IMR-90 (cell line): ENCODE data around the gene GOLGA8F. TPM values are rescaled to one million over a fixed set of nuclear protein-coding genes. Genes with fewer than 3 reads are reported as not detected.
"Not testable (repeated sequence)": the region's sequence is repeated elsewhere in the genome, so short reads cannot be mapped to it uniquely, and the experiment has no call there.

Experiments
- ATAC-seq: fragments of 200-7000 bp; cut with Tn5 transposase; 2 replicates; pipeline ENCODE4 v1.9.1; 2020; ENCODE audit warnings: low read depth, mild to moderate bottlenecking, moderate library complexity
- BruUV-seq: library from RNA; stranded (reverse); fragments of 400-500 nt; replicated peaks from 2 replicates; lab custom pipeline; 2021; lab: Mats Ljungman, UMichigan
- CTCF ChIA-PET: fragments of 300-600 bp; formaldehyde crosslinking; extraction: SDS; loops from one replicate; lab custom pipeline; 2021; ENCODE audit warnings: antibody characterized with exemption; lab: Yijun Ruan, JAX
- POLR2A ChIA-PET: fragments of 300-600 bp; sonication (Branson Sonifier 250); formaldehyde crosslinking; loops from one replicate; lab custom pipeline; 2022; ENCODE audit warnings: antibody characterized with exemption; ENCODE audit not compliant: unreplicated experiment; lab: Charles Lee
- DNase-seq: peaks from one replicate; pipeline ENCODE4 v3.0.0; 2013
- H2AFZ ChIP-seq: replicated peaks from 2 replicates; pipeline ENCODE3; 2013; ENCODE audit warnings: low read length, mild to moderate bottlenecking; ENCODE audit not compliant: poor library complexity
- H2AK5ac ChIP-seq: 2 replicates; pipeline ENCODE4 v1.6.1; 2013; ENCODE audit warnings: low read depth, low read length, inconsistent platforms
- H2AK9ac ChIP-seq: replicated peaks from 2 replicates; pipeline ENCODE3; 2013; ENCODE audit warnings: mild to moderate bottlenecking, low read depth, low read length, moderate library complexity; ENCODE audit not compliant: poor library complexity
- H2BK120ac ChIP-seq: 2 replicates; pipeline ENCODE4 v1.6.1; 2013; ENCODE audit warnings: low read depth, low read length, inconsistent platforms
- H2BK15ac ChIP-seq: 3 replicates; pipeline ENCODE4 v1.6.1; 2013; ENCODE audit warnings: low read depth, low read length, inconsistent platforms
- H2BK20ac ChIP-seq: 2 replicates; pipeline ENCODE4 v1.6.1; 2013; ENCODE audit warnings: low read depth, mild to moderate bottlenecking, inconsistent platforms, low read length, moderate library complexity
- H2BK5ac ChIP-seq: 2 replicates; pipeline ENCODE4 v1.6.1; 2013; ENCODE audit warnings: mild to moderate bottlenecking, low read depth, low read length, inconsistent platforms; ENCODE audit not compliant: poor library complexity, severe bottlenecking
- H3K14ac ChIP-seq: replicated peaks from 2 replicates; pipeline ENCODE4 v1.6.1; 2013; ENCODE audit warnings: low read depth, low read length, inconsistent platforms
- H3K18ac ChIP-seq: 2 replicates; pipeline ENCODE4 v1.6.1; 2013; ENCODE audit warnings: low read depth, low read length, control low read depth
- H3K23ac ChIP-seq: 2 replicates; pipeline ENCODE4 v1.6.1; 2013; ENCODE audit warnings: low read depth, low read length, inconsistent platforms
- H3K27ac ChIP-seq: 2 replicates; pipeline ENCODE4 v1.5.1; 2013; ENCODE audit warnings: mild to moderate bottlenecking, control low read depth, low read length; ENCODE audit not compliant: insufficient read depth
- H3K27me3 ChIP-seq: 2 replicates; pipeline ENCODE4 v1.6.1; 2013; ENCODE audit warnings: low read length; ENCODE audit not compliant: control insufficient read depth, insufficient read depth
- H3K36me3 ChIP-seq: 2 replicates; pipeline ENCODE4 v1.6.1; 2013; ENCODE audit warnings: low read length, mixed read lengths; ENCODE audit not compliant: control insufficient read depth, insufficient read depth
- H3K4ac ChIP-seq: 2 replicates; pipeline ENCODE4 v1.6.1; 2013; ENCODE audit warnings: low read depth, low read length, inconsistent platforms
- H3K4me1 ChIP-seq: 2 replicates; pipeline ENCODE4 v1.6.1; 2013; ENCODE audit warnings: low read length, mixed read lengths; ENCODE audit not compliant: control insufficient read depth, insufficient read depth
- H3K4me2 ChIP-seq: 2 replicates; pipeline ENCODE4 v1.6.1; 2013; ENCODE audit warnings: low read depth, mild to moderate bottlenecking, control low read depth, low read length, moderate library complexity
- H3K4me3 ChIP-seq: 2 replicates; pipeline ENCODE4 v1.5.1; 2013; ENCODE audit warnings: low read depth, mild to moderate bottlenecking, control low read depth, low read length, moderate library complexity; ENCODE audit not compliant: insufficient read depth
- H3K56ac ChIP-seq: 2 replicates; pipeline ENCODE4 v1.6.1; 2013; ENCODE audit warnings: low read length, inconsistent platforms; ENCODE audit not compliant: insufficient read depth; ENCODE audit errors: extremely low read depth
- H3K79me1 ChIP-seq, 2 experiments: 2 replicates each; pipeline ENCODE4 v1.6.1; 2013; ENCODE audit warnings: low read length in 2 of 2, inconsistent platforms in 1 of 2, low read depth in 1 of 2
- H3K9ac ChIP-seq: 2 replicates; pipeline ENCODE4 v1.6.1; 2013; ENCODE audit warnings: low read depth, low read length, control low read depth
- H3K9me1 ChIP-seq: 2 replicates; pipeline ENCODE4 v1.6.1; 2013; ENCODE audit warnings: low read length, inconsistent platforms; ENCODE audit not compliant: insufficient read depth
- H3K9me3 ChIP-seq: 2 replicates; pipeline ENCODE4 v1.6.1; 2013; ENCODE audit warnings: low read length; ENCODE audit not compliant: control insufficient read depth, insufficient read depth
- H4K20me1 ChIP-seq: 2 replicates; pipeline ENCODE4 v1.6.1; 2013; ENCODE audit warnings: low read length, inconsistent platforms; ENCODE audit not compliant: insufficient read depth
- H4K5ac ChIP-seq: 2 replicates; pipeline ENCODE4 v1.6.1; 2013; ENCODE audit warnings: mild to moderate bottlenecking, low read depth, low read length, control low read depth
- H4K8ac ChIP-seq, 2 experiments: 2 replicates each; pipeline ENCODE4 v1.6.1; 2013; ENCODE audit warnings: low read depth in 2 of 2, low read length in 2 of 2, control low read depth in 1 of 2, inconsistent platforms in 1 of 2
- H4K91ac ChIP-seq: 2 replicates; pipeline ENCODE4 v1.6.1; 2013; ENCODE audit warnings: low read depth, low read length, inconsistent platforms; ENCODE audit not compliant: insufficient read depth
- WGBS, 2 experiments: methylation state at CpG; one replicate each; pipeline versions ENCODE4 v1.1.5 to v1.1.7; 2013; ENCODE audit warnings: missing lambda C conversion rate in 2 of 2; ENCODE audit not compliant: insufficient read length in 1 of 2; ENCODE audit errors: extremely low coverage in 2 of 2; 5-methylcytosine and 5-hydroxymethylcytosine counted together
- dilution Hi-C: fragments of 300-500 bp; cut with HindIII; formaldehyde crosslinking; loops from one replicate; pipeline ENCODE4 v1.14.3; 2018; ENCODE audit warnings: low sequenced_read_pairs; ENCODE audit not compliant: unreplicated experiment
- in situ Hi-C: fragments of 300-500 bp; cut with MboI; formaldehyde crosslinking; loops from 3 replicates; pipeline ENCODE4 v1.14.3; 2019; ENCODE audit warnings: low sequenced_read_pairs, inconsistent platforms, mixed read lengths
- intact Hi-C: fragments of 100-400 bp; cut with micrococcal nuclease; formaldehyde crosslinking; loops from 2 replicates; pipeline ENCODE4 v1.10.0; 2022
- polyA plus RNA-seq, 3 experiments: library from polyadenylated mRNA; depleted of rRNA; stranded (reverse); fragments of >200 nt; gene quantifications; 2 replicates each; pipeline ENCODE4 v1.2.3, GENCODE V29; 2012; ENCODE audit warnings: low replicate concordance in 1 of 3
- total RNA-seq: library from RNA; depleted of rRNA; stranded (reverse); fragments of >200 nt; gene quantifications from 2 replicates; pipeline ENCODE4 v1.2.3, GENCODE V29; 2012

GOLGA8F gene
- total and polyA plus RNA-seq, 2 of the 4 experiments (the other 2 are of a cell fraction), result not detected

- H2AFZ ChIP-seq, BruUV-seq, H3K9me1 ChIP-seq, H3K27ac ChIP-seq, H3K9ac ChIP-seq, H3K36me3 ChIP-seq, H4K5ac ChIP-seq, ATAC-seq, H4K8ac ChIP-seq, POLR2A ChIA-PET, H2AK9ac ChIP-seq, H2AK5ac ChIP-seq, H3K14ac ChIP-seq, H3K4me3 ChIP-seq, dilution Hi-C loops, H3K9me3 ChIP-seq, H3K56ac ChIP-seq, DNase-seq, H2BK5ac ChIP-seq, H3K79me1 ChIP-seq, H3K4ac ChIP-seq, H2BK15ac ChIP-seq, in situ Hi-C loops, H2BK120ac ChIP-seq, H3K4me2 ChIP-seq, CTCF ChIA-PET, intact Hi-C loops, H4K20me1 ChIP-seq, H3K23ac ChIP-seq, H4K91ac ChIP-seq, H2BK20ac ChIP-seq, H3K4me1 ChIP-seq, H3K18ac ChIP-seq, H3K27me3 ChIP-seq: not testable (repeated sequence)
- no CpG with 5 or more reads among the region's 11 CpGs for WGBS, 2 experiments
Measured at GRCh38 chr15:28396022-28396421, 17.6 kb downstream of the GOLGA8F start.

DNA sequence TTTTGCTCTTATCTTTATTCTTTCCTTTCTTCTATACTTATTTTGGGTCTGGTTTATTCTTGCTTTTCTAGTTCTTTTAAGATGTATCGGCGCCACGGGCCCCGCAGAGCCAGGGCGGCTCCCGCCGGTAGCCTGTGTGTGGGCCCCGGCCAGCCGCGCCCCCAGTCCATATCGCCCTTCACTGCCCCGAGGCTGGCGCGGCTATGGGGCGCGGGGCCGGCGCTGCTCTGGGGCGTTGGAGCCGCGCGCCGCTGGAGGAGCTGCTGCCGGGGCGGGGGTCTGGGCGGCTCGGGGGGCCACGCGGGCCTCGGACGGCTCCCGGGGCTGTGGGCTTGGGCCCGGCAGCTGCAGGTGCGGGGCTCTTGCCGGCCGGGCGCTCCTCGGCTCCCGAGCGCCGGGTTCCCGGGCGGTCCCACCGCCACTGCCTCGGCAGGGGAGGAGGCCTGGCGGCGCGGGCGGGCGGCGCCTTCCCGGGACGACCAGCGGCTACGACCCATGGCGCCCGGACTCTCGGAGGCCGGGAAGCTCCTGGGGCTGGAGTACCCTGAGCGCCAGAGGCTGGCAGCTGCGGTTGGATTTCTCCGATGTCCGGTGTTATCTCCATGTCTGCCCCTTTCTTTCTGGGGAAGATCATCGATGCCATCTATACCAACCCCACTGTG, 24.4 kb downstream of the GOLGA8F start:
- BruUV-seq, H2AFZ ChIP-seq, H4K91ac ChIP-seq, H4K20me1 ChIP-seq, dilution Hi-C loops, H2AK5ac ChIP-seq, H3K9me1 ChIP-seq, H3K9me3 ChIP-seq, H4K5ac ChIP-seq, H3K27ac ChIP-seq, CTCF ChIA-PET, H2AK9ac ChIP-seq, H3K4me3 ChIP-seq, H3K79me1 ChIP-seq, H2BK120ac ChIP-seq, DNase-seq, H2BK15ac ChIP-seq, H2BK20ac ChIP-seq, H3K4ac ChIP-seq, H3K4me2 ChIP-seq, H3K23ac ChIP-seq, H3K27me3 ChIP-seq, H3K18ac ChIP-seq, in situ Hi-C loops, H4K8ac ChIP-seq, H3K36me3 ChIP-seq, H2BK5ac ChIP-seq, H3K14ac ChIP-seq, H3K56ac ChIP-seq, intact Hi-C loops, H3K9ac ChIP-seq, POLR2A ChIA-PET, H3K4me1 ChIP-seq: not testable (repeated sequence)
- WGBS, 2 experiments, result no CpG with 5 or more reads among the region's 64 CpGs
- ATAC-seq, result peak; percentile 56
